HCT116 (cell line): Measurements from ENCODE around the gene DERL2. TPM values are rescaled to one million over a fixed set of nuclear protein-coding genes. Genes with fewer than 3 reads are reported as not detected.

Experiments
- ATAC-seq: fragments of 200-7000 bp; cut with Tn5 transposase; 2 replicates; pipeline ENCODE4 v1.9.1; 2020; ENCODE audit warnings: mild to moderate bottlenecking, moderate library complexity
- BruUV-seq: library from RNA; stranded (reverse); fragments of 400-500 nt; replicated peaks from 2 replicates; lab custom pipeline; 2021; lab: Mats Ljungman, UMichigan
- CTCF ChIA-PET: fragments of 300-600 bp; sonication (Branson Sonifier 250); formaldehyde crosslinking; loops from one replicate; lab custom pipeline; 2021; ENCODE audit warnings: antibody characterized with exemption; lab: Charles Lee
- POLR2A ChIA-PET: fragments of 300-600, 350-600 bp; sonication (Branson Sonifier 250); formaldehyde crosslinking; loops from one replicate; lab custom pipeline; 2021; ENCODE audit warnings: antibody characterized with exemption; lab: Charles Lee
- RAD21 ChIA-PET, 2 experiments: fragments of 300-600 bp; sonication (Branson Sonifier 250); formaldehyde crosslinking; loops; one replicate each; lab custom pipeline; 2023; ENCODE audit warnings: low total read pairs in 2 of 2; ENCODE audit not compliant: uncharacterized antibody in 2 of 2, unreplicated experiment in 2 of 2, low non-redundant PET in 1 of 2; lab: Charles Lee
- DNase-seq: peaks from one replicate; pipeline ENCODE4 v3.0.0-alpha.2; 2010; ENCODE audit warnings: low read depth, low spot score
- H2AFZ ChIP-seq: fragments of 200-600 bp; shearing (Covaris generic), sonication (generic); 2 replicates; pipeline ENCODE4 v1.6.1; 2017; ENCODE audit warnings: low read depth, mixed run types, mixed read lengths, antibody characterized with exemption, low read length; ENCODE audit not compliant: poor library complexity, severe bottlenecking
- H3K27ac ChIP-seq: 2 replicates; pipeline ENCODE4 v1.5.1; 2012; ENCODE audit warnings: low read depth, low read length
- H3K27me3 ChIP-seq: fragments of 200-600 bp; sonication (generic); 2 replicates; pipeline ENCODE4 v1.6.1; 2016; ENCODE audit warnings: mixed run types, low read length, mixed read lengths; ENCODE audit not compliant: insufficient read depth
- H3K36me3 ChIP-seq, 2 experiments: fragments of 200-500 bp in 1 of 2; fragments of 200-600 bp in 1 of 2; sonication (Bioruptor generic) in 1 of 2; sonication (generic) in 1 of 2; 2 replicates each; pipeline versions ENCODE4 v1.5.1 to v1.6.1; 2014 to 2016; ENCODE audit warnings: low read length in 2 of 2, inconsistent platforms in 1 of 2, mixed read lengths in 1 of 2, mixed run types in 1 of 2; ENCODE audit not compliant: insufficient read depth in 2 of 2, control insufficient read depth in 1 of 2
- H3K4me1 ChIP-seq, 2 experiments: fragments of 200-600 bp in 1 of 2; sonication (generic) in 1 of 2; 2 replicates each; pipeline versions ENCODE4 v1.5.1 to v1.6.1; 2012 to 2017; ENCODE audit warnings: low read length in 2 of 2, inconsistent platforms in 1 of 2, mild to moderate bottlenecking in 1 of 2, mixed read lengths in 1 of 2, mixed run types in 1 of 2, moderate library complexity in 1 of 2; ENCODE audit not compliant: insufficient read depth in 2 of 2, control insufficient read depth in 1 of 2
- H3K4me2 ChIP-seq: fragments of 200-600 bp; sonication (generic); 2 replicates; pipeline ENCODE4 v1.6.1; 2017; ENCODE audit warnings: mixed run types, low read length, mixed read lengths
- H3K4me3 ChIP-seq, 2 experiments: fragments of 200-600 bp in 1 of 2; sonication (generic) in 1 of 2; replicated peaks in 1 of 2; 2 replicates each; pipeline ENCODE4 v1.5.1; 2011 to 2016; ENCODE audit warnings: low read length in 2 of 2, control low read depth in 1 of 2, low read depth in 1 of 2, mild to moderate bottlenecking in 1 of 2, mixed read lengths in 1 of 2, mixed run types in 1 of 2
- H3K79me2 ChIP-seq: fragments of 200-600 bp; sonication (generic); 2 replicates; pipeline ENCODE4 v1.6.1; 2017; ENCODE audit warnings: mild to moderate bottlenecking, mixed run types, low read length, moderate library complexity, mixed read lengths; ENCODE audit not compliant: insufficient read depth
- H3K9ac ChIP-seq: fragments of 200-600 bp; sonication (generic); 2 replicates; pipeline ENCODE4 v1.6.1; 2016; ENCODE audit warnings: low read length, mixed read lengths
- H3K9me2 ChIP-seq: fragments of 200-600 bp; sonication (generic), shearing (Covaris generic); 2 replicates; pipeline ENCODE4 v1.6.1; 2017; ENCODE audit warnings: mixed run types, mild to moderate bottlenecking, moderate library complexity; ENCODE audit not compliant: insufficient read depth
- H3K9me3 ChIP-seq, 2 experiments: fragments of 200-500 bp in 1 of 2; fragments of 200-600 bp in 1 of 2; sonication (Bioruptor generic) in 1 of 2; sonication (generic) in 1 of 2; 2 replicates each; pipeline ENCODE4 v1.6.1; 2014 to 2017; ENCODE audit warnings: low read length in 2 of 2, mixed read lengths in 2 of 2, inconsistent platforms in 1 of 2, low read depth in 1 of 2, mild to moderate bottlenecking in 1 of 2, mixed run types in 1 of 2, moderate library complexity in 1 of 2; ENCODE audit not compliant: control insufficient read depth in 1 of 2, insufficient read depth in 1 of 2
- H4K20me1 ChIP-seq: fragments of 200-600 bp; sonication (generic), shearing (Covaris generic); 2 replicates; pipeline ENCODE4 v1.6.1; 2017; ENCODE audit warnings: mixed run types, mild to moderate bottlenecking, moderate library complexity; ENCODE audit not compliant: insufficient read depth
- CBX3 ChIP-seq: IDR thresholded peaks from 2 replicates; pipeline ENCODE4 v1.6.1; 2012; ENCODE audit warnings: low read depth
- CEBPB ChIP-seq: IDR thresholded peaks from 2 replicates; pipeline ENCODE4 v1.6.1; 2012; ENCODE audit warnings: low read depth
- EGR1 ChIP-seq: IDR thresholded peaks from 2 replicates; pipeline ENCODE4 v1.6.1; 2012; ENCODE audit warnings: low read depth
- EZH2 ChIP-seq: fragments of 200-600 bp; sonication (generic); IDR thresholded peaks from 2 replicates; pipeline ENCODE4 v1.6.1; 2017; ENCODE audit warnings: antibody characterized with exemption, mixed run types
- FOSL1 ChIP-seq: IDR thresholded peaks from 2 replicates; pipeline ENCODE4 v1.6.1; 2012; ENCODE audit warnings: low read depth
- RAD21 ChIP-seq: IDR thresholded peaks from 2 replicates; pipeline ENCODE4 v1.6.1; 2012; ENCODE audit warnings: low read depth, mild to moderate bottlenecking
- SIN3A ChIP-seq: IDR thresholded peaks from 2 replicates; pipeline ENCODE4 v1.6.1; 2012; ENCODE audit warnings: low read depth
- SP1 ChIP-seq: IDR thresholded peaks from 2 replicates; pipeline ENCODE4 v1.6.1; 2012; ENCODE audit warnings: low read depth
- SRF ChIP-seq: IDR thresholded peaks from 2 replicates; pipeline ENCODE4 v1.6.1; 2012; ENCODE audit warnings: low read depth
- TCF7L2 ChIP-seq: IDR thresholded peaks from 2 replicates; pipeline ENCODE4 v1.7.0; 2011; ENCODE audit warnings: borderline replicate concordance, inconsistent platforms; ENCODE audit not compliant: insufficient read depth, insufficient read length; ENCODE audit errors: extremely low read depth
- YY1 ChIP-seq: IDR thresholded peaks from 2 replicates; pipeline ENCODE4 v1.6.1; 2011; ENCODE audit warnings: low read length, low read depth, moderate library complexity, mild to moderate bottlenecking; ENCODE audit not compliant: insufficient replicate concordance; ENCODE audit errors: extremely low read depth
- ZFX ChIP-seq: fragments of 450-650 bp; IDR thresholded peaks from 2 replicates; pipeline ENCODE4 v1.6.1; 2017
- intact Hi-C: fragments of 100-400 bp; cut with micrococcal nuclease; formaldehyde crosslinking; loops from 2 replicates; pipeline ENCODE4 v1.10.0; 2022
- total RNA-seq: library from RNA; stranded (reverse); gene quantifications from one replicate; pipeline ENCODE4 v1.2.1, GENCODE V29; 2021; ENCODE audit not compliant: unreplicated experiment
- TF ChIP-seq, protein P1 (sequence below), 3 experiments: fragments of 200-600 bp in 1 of 3; sonication (generic) in 1 of 3; IDR thresholded peaks in 2 of 3; conservative IDR thresholded peaks in 1 of 3; 2 replicates each; pipeline ENCODE4 v1.5.1; 2012 to 2017; ENCODE audit warnings: low read depth in 2 of 3, low read length in 2 of 3, antibody characterized with exemption in 1 of 3, borderline replicate concordance in 1 of 3, control low read depth in 1 of 3, mild to moderate bottlenecking in 1 of 3, mixed read lengths in 1 of 3, mixed run types in 1 of 3, moderate library complexity in 1 of 3; ENCODE audit not compliant: insufficient read depth in 1 of 3
- TF ChIP-seq, protein P2 (sequence below): IDR thresholded peaks from 2 replicates; pipeline ENCODE4 v1.6.1; 2012

DERL2 gene
- total RNA-seq, 1 experiment from 2014 or later: 45.6 TPM

DNA sequence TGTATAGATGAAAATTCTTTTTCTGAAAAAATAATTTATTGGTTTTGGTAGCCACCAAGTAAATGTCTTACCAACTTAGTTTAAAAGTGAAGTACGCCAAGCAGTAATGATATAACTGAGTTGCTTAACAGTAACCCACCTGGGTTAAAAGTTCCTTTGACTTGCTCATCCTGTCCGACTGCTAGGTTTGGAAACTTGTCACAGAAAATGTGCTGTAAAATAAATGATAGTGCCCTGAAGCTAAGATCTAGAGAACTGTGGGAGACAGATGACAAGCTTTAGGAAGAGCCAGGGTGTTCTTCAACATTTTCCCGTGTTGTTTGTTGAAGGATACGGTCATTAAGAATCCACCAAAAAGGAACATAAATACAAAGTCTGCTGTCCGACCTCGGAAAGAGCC lies 5.0 kb downstream of the DERL2 start:
- Histone ChIP-seq H2AFZ (no peak overlapping the region), H3K27me3 (no peaks in the 10 kb centered on the region), H3K27ac (no peak overlapping the region), H3K36me3 (peaks cover 47 to 54% of the 10 kb centered on the region in 2 experiments; a peak in 3 of 4 replicates), H3K4me3 (no peak overlapping the region), H3K4me1 (peaks cover 7 to 8% of the 10 kb centered on the region in 2 experiments), H3K79me2 (peaks cover 63% of the 10 kb centered on the region), H3K4me2 (no peak overlapping the region), H4K20me1 (no peaks in the 10 kb centered on the region), H3K9ac (no peak overlapping the region), H3K9me3 (no peaks in the 10 kb centered on the region), H3K9me2 (no peaks in the 10 kb centered on the region)
- ChIA-PET POLR2A (no interaction called here), CTCF (no interaction called here), RAD21 (no interaction called here)
- intact Hi-C loops: no loop called here
- ATAC-seq (no peak), DNase-seq (no peak)
- BruUV-seq: no TSS peak
- TF ChIP-seq FOSL1 (no peak), SRF (no peak), CEBPB (no peak), SIN3A (no peak), SP1 (no peak), TCF7L2 (no peak), YY1 (no peak), EZH2 (no peak), RAD21 (no peak), ZFX (no peak), EGR1 (no peak), CBX3 (no peak)
- TF ChIP-seq, protein P1, sequence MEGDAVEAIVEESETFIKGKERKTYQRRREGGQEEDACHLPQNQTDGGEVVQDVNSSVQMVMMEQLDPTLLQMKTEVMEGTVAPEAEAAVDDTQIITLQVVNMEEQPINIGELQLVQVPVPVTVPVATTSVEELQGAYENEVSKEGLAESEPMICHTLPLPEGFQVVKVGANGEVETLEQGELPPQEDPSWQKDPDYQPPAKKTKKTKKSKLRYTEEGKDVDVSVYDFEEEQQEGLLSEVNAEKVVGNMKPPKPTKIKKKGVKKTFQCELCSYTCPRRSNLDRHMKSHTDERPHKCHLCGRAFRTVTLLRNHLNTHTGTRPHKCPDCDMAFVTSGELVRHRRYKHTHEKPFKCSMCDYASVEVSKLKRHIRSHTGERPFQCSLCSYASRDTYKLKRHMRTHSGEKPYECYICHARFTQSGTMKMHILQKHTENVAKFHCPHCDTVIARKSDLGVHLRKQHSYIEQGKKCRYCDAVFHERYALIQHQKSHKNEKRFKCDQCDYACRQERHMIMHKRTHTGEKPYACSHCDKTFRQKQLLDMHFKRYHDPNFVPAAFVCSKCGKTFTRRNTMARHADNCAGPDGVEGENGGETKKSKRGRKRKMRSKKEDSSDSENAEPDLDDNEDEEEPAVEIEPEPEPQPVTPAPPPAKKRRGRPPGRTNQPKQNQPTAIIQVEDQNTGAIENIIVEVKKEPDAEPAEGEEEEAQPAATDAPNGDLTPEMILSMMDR (IDR thresholded peaks at IDR 0.05 in 2 of 3, conservative IDR thresholded peaks at IDR 0.05 in 1 of 3; ENCODE audit: borderline replicate concordance in 1 of 3, insufficient read depth in 1 of 3, low read depth in 2 of 3, low read length in 2 of 3): no peak
- TF ChIP-seq, protein P2, sequence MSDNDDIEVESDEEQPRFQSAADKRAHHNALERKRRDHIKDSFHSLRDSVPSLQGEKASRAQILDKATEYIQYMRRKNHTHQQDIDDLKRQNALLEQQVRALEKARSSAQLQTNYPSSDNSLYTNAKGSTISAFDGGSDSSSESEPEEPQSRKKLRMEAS: no peak
